GM12873 (cell line): ENCODE results near the gene ASIC3.

Experiments
- TF ChIP-seq, protein P1 (sequence below): IDR thresholded peaks from 2 replicates; pipeline ENCODE4 v1.5.1; 2012; ENCODE audit warnings: low read depth, mild to moderate bottlenecking, moderate library complexity, low read length, control low read depth; ENCODE audit not compliant: insufficient read depth; ENCODE audit errors: missing control alignments

ASIC3 gene

DNA sequence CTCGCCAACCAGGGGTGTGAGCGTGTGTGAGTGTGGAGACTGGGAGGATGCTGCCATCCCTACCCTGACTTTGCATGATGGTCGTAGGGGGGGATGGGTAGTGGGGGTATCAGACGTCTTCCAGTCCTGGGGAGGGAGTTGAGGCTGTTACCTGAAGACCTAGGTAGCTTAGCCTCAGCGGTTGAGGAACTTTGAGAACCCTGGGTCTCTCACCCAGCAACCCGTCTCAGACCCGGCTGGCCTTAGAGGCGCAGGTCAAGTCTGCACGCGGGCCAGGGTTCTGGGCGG lies 13.7 kb downstream of the ASIC3 start:
- TF ChIP-seq, protein P1, sequence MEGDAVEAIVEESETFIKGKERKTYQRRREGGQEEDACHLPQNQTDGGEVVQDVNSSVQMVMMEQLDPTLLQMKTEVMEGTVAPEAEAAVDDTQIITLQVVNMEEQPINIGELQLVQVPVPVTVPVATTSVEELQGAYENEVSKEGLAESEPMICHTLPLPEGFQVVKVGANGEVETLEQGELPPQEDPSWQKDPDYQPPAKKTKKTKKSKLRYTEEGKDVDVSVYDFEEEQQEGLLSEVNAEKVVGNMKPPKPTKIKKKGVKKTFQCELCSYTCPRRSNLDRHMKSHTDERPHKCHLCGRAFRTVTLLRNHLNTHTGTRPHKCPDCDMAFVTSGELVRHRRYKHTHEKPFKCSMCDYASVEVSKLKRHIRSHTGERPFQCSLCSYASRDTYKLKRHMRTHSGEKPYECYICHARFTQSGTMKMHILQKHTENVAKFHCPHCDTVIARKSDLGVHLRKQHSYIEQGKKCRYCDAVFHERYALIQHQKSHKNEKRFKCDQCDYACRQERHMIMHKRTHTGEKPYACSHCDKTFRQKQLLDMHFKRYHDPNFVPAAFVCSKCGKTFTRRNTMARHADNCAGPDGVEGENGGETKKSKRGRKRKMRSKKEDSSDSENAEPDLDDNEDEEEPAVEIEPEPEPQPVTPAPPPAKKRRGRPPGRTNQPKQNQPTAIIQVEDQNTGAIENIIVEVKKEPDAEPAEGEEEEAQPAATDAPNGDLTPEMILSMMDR, result no peak

DNA sequence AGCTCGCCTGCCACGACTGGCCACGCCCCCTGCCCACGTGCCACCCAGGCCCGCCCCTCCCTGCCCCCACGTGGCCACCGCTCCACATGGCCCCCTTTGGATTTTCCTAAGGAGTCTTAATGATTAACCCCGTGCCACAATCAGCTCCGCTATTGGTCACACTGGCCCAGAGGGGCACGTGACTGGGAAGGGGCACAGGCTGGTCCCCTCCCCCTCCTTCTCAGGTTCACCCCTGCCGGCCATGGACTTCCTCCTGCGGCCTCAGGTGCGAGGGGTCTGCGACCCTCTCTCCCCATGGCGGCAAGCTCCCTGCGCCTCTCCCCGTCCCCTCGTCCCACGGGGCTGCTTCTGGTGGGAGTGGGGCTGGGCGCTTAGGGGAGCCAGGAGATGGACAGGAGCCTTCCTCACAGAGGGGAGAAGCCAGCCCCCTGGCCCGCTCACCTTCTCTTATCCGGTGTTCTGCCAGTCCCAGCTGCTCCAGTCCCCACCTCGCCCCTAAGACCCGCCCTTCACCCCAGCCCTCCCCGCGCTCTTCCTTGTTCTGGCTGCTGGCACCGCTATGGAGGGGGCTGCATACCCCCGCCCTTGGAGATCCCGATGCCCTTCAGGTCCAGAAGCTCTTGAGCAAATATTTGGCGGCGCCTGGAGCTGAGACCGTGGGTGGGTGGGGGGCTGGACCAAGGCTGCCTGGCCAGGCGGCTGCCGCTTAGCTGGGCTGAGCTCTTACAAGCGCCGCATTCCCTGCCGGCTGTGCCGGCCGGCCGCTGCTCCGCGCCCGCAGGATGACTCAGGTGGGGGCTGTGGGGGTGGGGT lies 14.3 kb downstream of the ASIC3 start:
- TF ChIP-seq, protein P1, result no peak

DNA sequence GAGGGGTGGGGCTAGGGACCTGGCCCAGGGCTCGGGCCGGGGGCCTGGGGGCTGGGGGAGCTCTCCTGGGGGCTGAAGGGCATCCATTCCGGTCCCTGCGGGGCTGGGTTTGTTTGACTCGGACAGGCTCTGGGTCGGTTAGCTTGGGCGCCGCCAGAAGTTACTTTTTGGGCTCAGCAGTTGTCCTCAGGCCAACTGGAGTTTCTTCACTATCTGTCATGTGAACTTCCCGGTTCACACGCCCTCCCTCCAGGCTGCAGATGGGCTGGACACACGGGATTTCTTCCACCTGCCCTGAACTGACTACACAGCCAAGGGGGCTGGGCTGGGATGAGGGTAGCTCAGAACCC lies 14.9 kb downstream of the ASIC3 start:
- TF ChIP-seq, protein P1, result no peak

DNA sequence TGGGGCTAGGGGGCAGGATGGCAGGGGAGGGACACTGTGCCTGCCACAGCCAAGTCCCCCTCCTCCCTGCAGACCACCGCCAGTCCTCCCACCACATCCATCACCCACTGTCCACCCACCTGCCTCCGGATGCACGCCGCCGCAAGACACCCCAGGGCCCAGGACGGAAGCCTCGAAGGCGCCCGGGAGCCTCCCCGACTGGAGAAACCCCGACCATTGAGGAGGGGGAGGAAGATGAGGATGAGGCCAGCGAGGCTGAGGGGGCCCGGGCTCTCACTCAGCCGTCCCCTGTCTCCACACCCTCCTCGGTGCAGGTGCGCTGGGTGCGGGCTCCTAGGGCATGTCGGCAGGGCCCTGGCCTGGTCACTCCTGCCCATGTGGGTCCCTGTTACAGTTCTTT lies 16.1 kb downstream of the ASIC3 start:
- TF ChIP-seq, protein P1, result no peak

DNA sequence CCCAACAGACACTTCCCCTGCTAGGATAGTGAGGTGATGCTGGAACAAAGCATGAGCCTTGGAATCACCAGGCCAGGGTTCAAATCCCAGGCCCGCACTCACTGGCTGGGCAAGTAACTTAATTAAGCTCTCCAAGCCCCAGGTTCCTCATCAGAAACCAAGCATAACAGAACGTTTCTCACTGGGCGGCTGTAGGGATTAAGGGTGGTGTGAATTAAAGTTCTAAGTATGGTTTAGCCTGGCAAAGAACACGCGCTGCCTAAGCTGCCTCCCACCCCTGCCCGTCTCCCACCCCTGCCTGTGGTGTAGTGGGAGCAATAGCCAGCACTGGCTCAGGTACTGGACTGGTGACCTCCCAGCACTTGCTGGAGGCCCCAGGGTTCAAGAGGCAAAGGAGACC lies 16.7 kb downstream of the ASIC3 start:
- TF ChIP-seq, protein P1, result no peak

DNA sequence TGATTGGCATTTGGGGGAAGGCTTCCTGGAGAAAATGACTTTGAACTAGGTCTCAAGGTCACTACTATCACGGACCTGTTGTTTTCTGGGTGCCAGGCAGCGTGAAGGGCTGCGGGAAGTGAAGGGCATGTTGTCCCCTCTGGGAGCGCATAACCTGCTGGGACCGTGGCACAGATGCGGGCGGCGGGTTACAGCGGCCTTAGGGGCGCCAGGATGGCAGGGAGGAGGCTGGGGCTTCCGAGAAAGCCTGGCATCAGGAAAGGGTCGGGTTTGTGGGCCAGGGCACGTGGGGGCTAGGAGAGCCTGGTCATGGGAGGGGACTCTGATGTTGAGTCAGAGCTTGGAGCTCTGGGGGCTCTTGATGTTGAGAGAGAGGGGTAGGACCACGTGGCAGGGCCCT lies 17.2 kb downstream of the ASIC3 start:
- TF ChIP-seq, protein P1, result no peak

DNA sequence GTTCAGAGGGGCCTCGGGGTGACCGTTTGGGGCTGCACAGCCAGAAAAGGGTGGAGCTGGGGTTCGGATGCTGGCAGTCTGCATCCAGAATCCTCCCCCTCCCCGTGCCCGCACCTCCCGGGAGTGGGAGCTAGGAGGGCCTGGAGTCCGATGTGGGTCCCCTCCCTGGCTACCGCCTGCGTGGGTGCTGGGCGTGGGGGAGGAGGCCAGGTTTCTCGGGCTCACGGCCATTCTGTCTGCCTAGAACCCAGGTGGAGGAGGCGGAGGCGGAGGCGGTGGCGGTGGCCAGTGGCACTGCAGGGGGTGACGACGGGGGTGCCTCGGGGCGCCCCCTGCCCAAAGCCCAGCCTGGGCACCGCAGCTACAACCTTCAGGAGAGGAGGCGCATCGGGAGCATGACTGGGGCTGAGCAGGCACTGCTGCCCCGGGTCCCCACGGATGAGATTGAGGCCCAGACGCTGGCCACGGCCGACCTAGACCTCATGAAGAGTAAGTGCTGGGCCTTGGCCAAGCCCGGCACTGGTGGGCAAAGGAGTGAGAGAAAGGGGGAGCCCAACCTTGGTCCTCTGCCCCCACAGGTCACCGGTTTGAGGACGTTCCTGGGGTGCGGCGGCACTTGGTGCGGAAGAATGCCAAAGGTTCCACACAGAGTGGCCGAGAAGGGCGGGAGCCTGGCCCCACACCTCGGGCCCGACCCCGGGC lies 18.1 kb downstream of the ASIC3 start:
- TF ChIP-seq, protein P1, result no peak
